ENCODE results near the gene SS18. TPM values are rescaled to one million over a fixed set of nuclear protein-coding genes. Genes with fewer than 3 reads are reported as not detected.
A peak's percentile ranks its signal among the peaks of the same experiment; 100 is the strongest.

Gene SS18
- total RNA-seq, 1 experiment from 2014 or later: 151 TPM

DNA sequence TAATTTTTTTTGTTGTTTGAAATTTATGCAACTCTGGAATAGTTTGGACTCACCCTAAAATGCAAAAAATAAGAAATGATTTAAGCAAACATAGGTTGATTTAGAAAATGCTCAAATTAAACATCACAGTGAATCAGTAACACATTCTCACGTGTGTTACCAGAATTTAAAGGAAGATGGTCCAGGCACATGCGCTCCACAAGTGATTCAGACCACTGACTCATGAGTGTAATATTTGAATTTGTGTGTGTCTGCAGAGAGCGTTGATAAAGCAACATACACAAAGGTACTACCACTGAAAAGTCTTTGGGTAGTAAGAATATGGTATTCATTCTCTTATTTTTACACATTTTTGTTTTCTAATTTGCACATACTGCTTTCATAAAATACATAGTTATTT lies 7.9 kb downstream of the SS18 start:
- in situ Hi-C loops (cut with HindIII; ENCODE audit: low sequenced_read_pairs): no loop called here
- DNase-seq (ENCODE audit: low spot score): no peak

- in situ Hi-C loops (cut with HindIII; ENCODE audit: low sequenced_read_pairs): no loop called here
- no peak for DNase-seq (ENCODE audit: low spot score)
Observed at GRCh38 chr18:26074246-26074645, 16.2 kb downstream of the SS18 start.

DNA sequence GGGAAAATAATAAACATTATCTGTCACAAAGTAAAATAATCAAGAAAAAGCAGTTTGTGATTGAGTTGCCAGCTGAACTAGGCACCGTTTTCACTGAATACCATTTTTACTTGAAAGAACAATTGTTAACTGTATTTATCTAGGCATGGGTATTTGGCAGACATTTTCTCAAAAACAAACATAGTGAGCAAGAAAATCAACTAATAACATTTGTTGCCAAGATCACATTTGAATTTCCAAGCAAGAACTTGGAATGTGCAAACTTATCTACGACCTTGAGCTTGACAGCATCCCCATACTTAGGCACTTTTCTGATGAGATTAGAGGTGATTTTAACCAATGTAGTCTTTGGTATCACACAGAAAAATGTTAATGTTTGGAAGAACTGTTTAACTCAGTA lies 16.7 kb downstream of the SS18 start:
- in situ Hi-C loops (cut with HindIII; ENCODE audit: low sequenced_read_pairs): no loop called here
- DNase-seq (ENCODE audit: low spot score): no peak

DNA sequence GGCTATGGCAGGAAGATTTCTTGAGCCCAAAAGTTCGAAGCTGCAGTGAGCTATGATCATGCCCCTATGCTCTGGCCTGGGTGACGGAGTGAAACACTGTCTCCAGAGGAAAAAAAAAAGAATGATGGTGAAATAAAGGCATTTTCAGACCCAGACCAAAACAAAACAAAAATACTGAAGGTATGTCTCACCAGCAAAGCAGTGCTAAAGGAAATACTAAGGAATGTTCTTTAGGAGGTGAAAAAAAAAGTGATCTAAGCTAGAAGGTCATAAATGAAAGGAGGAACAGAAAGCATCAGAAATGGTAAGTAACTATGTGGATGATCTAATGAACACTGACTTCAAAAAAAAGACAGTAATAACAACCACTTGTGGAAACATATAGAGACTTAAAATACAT lies 18.7 kb downstream of the SS18 start:
- in situ Hi-C loops (cut with HindIII; ENCODE audit: low sequenced_read_pairs): no loop called here
- DNase-seq (ENCODE audit: low spot score): no peak

GRCh38 chr18:26071020-26071419 lies 19.4 kb downstream of the SS18 start:
- DNase-seq (ENCODE audit: low spot score): no peak
- in situ Hi-C loops (cut with HindIII; ENCODE audit: low sequenced_read_pairs): no loop called here

DNA sequence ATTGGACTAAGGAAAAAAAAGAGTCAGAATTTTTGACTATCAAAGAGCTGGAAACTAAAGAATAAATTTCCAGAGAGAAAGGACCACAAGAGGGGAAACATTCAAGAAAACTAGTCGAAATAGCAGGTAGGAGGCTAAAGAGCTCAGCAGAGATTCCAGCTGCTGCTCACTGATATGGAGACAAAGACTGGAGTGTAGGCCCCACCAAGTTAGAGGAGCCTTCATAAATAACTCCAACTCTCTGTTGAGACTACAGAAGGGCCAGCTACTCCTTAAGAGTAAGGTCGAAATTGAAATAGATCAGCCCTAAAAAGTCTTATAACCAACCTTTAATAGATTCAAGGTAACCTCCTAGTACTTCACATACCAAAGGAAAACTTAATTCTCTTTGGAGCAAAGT lies 31.1 kb downstream of the SS18 start:
- no peak for DNase-seq (ENCODE audit: low spot score)
- in situ Hi-C loops (cut with HindIII; ENCODE audit: low sequenced_read_pairs): no loop called here

- in situ Hi-C loops (cut with HindIII; ENCODE audit: low sequenced_read_pairs): no loop called here
- DNase-seq (ENCODE audit: low spot score): no peak
Observed at GRCh38 chr18:26057344-26057773, 33.1 kb downstream of the SS18 start.

DNA sequence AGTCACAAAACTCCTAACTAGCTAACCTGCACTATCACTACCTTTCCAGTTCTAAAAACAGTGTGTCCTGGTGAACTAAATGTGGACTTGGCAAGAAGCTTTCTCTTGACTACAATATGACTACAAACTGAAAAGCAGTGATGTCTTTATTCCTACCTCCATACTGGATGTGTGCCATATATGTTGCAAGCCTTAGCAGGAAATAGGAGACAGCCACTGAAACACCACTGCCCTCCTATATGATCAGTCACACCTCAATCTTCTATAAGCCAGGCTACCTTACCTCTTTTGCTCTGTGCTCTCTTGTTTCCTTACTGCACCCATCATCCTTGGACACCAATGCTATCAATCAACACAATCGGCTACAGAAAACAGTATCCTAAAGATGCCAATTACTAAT lies 34.1 kb downstream of the SS18 start:
- DNase-seq (ENCODE audit: low spot score): no peak
- in situ Hi-C loops (cut with HindIII; ENCODE audit: low sequenced_read_pairs): no loop called here

DNA sequence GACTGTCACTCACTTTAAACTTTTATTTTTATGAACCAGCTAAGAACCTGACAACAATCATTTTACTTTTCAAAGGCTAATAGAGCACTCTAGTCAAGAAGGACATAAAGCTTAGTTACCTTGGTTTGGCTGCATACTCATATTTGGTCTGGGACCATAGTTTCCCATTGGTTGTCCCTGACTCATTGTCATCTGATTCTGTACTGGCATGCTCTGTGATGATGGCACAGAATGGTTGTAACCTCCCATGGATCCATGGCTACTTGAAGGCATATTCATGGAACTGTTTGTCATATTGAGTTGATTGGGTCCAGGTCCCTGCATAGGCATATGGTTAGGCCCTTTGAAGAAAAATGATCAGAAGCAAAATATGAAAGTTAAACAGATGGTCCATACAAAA lies 37.9 kb downstream of the SS18 start:
- no peak for DNase-seq (ENCODE audit: low spot score)
- in situ Hi-C loops (cut with HindIII; ENCODE audit: low sequenced_read_pairs): no loop called here

DNA sequence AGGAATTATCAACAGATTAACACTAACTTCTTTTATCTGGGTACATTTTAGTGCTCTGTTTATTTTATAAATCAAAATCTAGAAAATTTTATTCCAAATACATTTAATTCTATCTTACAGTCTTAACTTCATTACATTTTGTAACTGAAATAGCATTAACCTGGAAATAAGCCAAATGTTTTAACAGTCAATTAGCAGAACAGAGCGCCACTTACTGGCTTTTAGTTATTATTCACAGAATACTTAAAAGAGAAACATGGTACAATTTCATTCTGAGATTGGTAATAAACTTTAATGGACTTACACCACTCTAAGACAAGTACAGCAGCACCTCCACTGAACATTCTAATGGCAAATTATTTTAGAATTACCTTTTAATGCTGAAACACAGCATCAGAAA lies 38.6 kb downstream of the SS18 start:
- DNase-seq (ENCODE audit: low spot score): peak; percentile 32
- in situ Hi-C loops (cut with HindIII; ENCODE audit: low sequenced_read_pairs): no loop called here

GRCh38 chr18:26046419-26047077 lies 43.9 kb downstream of the SS18 start:
- in situ Hi-C loops (cut with HindIII; ENCODE audit: low sequenced_read_pairs): no loop called here
- no peak for DNase-seq (ENCODE audit: low spot score)

- DNase-seq (ENCODE audit: low spot score): no peak
- in situ Hi-C loops (cut with HindIII; ENCODE audit: low sequenced_read_pairs): no loop called here
Observed at GRCh38 chr18:26044807-26045206, 45.6 kb downstream of the SS18 start.

DNA sequence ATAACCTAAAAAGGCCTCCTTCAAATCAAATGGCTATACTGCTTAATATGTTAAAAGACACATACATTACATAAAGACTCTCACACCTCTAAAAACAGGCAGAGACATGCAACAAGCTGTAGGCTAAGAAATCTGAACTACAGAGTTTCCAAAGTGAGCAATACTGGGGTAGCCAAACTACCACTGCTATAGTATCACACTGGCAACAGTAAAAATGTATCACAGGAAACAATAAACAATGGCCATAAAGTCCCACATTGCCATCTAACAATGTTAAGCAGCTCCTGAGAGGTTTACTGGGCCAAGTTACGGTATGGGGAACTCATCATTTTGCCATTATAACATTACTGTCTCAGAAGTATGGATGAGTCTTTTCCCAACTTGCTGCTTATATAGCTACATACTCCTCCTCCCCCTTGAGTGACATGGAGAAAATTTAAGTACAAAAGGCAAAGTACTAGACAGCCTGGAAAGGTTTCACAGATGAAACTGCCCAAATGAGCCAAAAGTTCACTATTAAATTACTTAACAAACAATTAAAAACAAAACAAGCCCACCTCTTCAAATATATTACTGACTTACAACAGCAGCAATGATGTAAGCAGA lies 50.3 kb downstream of the SS18 start:
- no peak for DNase-seq (ENCODE audit: low spot score)
- in situ Hi-C loops (cut with HindIII; ENCODE audit: low sequenced_read_pairs): no loop called here

- no peak for DNase-seq (ENCODE audit: low spot score)
- in situ Hi-C loops (cut with HindIII; ENCODE audit: low sequenced_read_pairs): no loop called here
Observed at GRCh38 chr18:26039203-26039602, 51.2 kb downstream of the SS18 start.

GRCh38 chr18:26036635-26037034 lies 53.8 kb downstream of the SS18 start:
- DNase-seq (ENCODE audit: low spot score): no peak
- in situ Hi-C loops (cut with HindIII; ENCODE audit: low sequenced_read_pairs): no loop called here

GRCh38 chr18:26034850-26035497 lies 55.4 kb downstream of the SS18 start:
- DNase-seq (ENCODE audit: low spot score): no peak

DNA sequence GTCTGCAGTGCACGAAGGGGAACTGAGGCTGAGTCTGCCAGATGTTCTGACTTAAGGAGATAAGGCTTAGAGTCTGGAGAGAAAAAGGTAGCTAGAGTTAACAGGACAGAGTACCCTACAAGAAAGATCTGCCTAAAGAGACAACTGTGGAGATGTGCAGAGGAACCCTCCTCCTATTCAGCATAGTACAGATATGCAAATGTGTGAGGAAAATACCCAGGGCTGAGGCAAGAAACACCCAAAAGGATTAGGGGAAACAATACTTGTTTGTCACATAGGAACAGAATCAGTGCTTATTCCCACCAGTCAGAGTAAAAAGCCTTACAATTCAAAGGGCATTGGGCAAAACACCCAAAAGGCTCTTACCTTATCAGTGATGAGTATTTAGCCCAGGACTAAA lies 67.8 kb downstream of the SS18 start:
- in situ Hi-C loops (cut with HindIII; ENCODE audit: low sequenced_read_pairs): no loop called here
- DNase-seq (ENCODE audit: low spot score): no peak

More at GRCh38 chr18:26034850-26035497, 55.4 kb downstream of the SS18 start:
- in situ Hi-C loops (cut with HindIII; ENCODE audit: low sequenced_read_pairs): no loop called here

DNA sequence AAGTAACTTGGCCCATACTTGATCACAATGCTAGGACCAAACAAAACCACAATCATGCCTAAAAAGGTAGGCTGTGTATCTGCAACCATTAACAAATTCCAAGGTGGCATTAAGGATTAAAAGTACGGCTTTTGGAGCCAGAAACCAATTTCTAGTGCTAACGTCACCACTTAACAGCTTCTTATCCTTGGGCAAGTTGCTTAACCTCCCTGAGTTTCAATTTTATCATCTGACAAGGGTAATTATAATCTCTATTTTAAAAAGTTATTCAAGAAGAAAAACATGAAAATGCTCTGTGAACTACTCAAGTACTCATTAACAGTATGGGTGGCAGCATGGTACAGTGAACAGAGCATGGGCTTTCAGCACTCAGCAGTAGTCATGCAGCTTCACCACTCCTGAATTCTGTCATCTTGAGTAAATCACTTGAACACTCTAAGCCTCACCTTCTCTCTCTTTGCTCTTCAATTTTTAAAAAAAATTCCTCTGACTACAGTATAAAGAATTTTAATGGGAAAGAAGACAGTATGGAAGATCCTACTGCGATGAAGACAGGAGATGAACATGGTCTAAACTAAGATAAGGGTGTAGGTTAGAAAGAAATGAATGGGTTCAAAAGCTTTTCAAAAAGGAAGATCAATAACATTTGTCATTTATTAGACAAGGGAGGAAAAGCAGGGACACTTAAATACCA lies 69.2 kb downstream of the SS18 start:
- in situ Hi-C loops (cut with HindIII; ENCODE audit: low sequenced_read_pairs): no loop called here

DNA sequence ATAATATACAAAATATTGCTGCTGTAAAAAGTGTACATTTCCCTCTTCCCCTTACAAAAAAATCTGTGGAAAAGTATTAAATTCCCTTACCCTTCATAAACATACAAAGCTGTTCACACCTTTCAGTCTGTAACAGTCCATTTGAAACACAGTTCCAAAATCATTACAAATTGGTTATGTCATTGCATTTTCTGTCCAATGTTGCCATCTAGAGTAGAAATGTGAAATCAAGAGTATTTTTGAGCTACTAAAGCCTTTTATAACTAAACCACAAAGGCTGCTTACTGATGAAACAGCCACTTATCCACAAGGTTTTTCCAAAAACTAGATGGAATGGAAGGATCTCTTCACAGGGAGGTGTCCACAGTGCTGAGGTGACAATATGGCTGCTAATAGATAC lies 72.5 kb downstream of the SS18 start:
- DNase-seq (ENCODE audit: low spot score): peak; percentile 87
- in situ Hi-C loops (cut with HindIII; ENCODE audit: low sequenced_read_pairs): no loop called here

More for the DNA sequence above, 69.2 kb downstream of the SS18 start:
- DNase-seq (ENCODE audit: low spot score): no peak

DNA sequence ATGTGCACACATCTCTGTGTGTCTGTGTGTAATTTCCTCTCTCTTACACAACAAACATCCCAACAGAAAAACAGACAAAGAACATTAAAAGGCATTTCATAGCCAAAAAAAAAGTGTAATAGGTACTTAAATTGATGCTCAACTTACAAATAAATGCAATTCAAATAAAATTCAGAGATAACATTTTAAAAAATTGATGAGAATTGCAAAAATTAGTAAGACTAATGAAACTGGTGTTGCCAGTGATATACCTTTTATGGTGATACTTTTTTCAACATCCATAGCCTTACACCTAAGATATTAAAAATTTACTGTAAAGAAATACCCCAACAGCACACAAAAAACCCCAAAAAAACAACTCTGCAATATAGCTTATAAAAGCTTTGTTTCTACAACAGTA lies 76.0 kb downstream of the SS18 start:
- in situ Hi-C loops (cut with HindIII; ENCODE audit: low sequenced_read_pairs): no loop called here
- no peak for DNase-seq (ENCODE audit: low spot score)
